HEK293T (cell line): Measurements from ENCODE around the gene COX6B1.
A peak's percentile ranks its signal among the peaks of the same experiment; 100 is the strongest.

Experiments used
- CTCF ChIA-PET: fragments of 350-600 bp; formaldehyde crosslinking; extraction: SDS; loops from one replicate; lab custom pipeline; 2021; ENCODE audit warnings: antibody characterized with exemption, inconsistent platforms; lab: Yijun Ruan, JAX
- POLR2A ChIA-PET: fragments of 350-600 bp; formaldehyde crosslinking; extraction: SDS; loops from one replicate; lab custom pipeline; 2020; ENCODE audit warnings: antibody characterized with exemption, inconsistent platforms; lab: Yijun Ruan, JAX
- DNase-seq: peaks from one replicate; pipeline ENCODE4 v3.0.0; 2012; ENCODE audit warnings: mixed read lengths; ENCODE audit errors: extremely low spot score
- ARNT ChIP-seq: fragments of 450-650 bp; IDR thresholded peaks from 2 replicates; pipeline ENCODE4 v1.6.1; 2017; ENCODE audit warnings: mild to moderate bottlenecking
- BHLHE40 ChIP-seq: fragments of 450-650 bp; IDR thresholded peaks from 2 replicates; pipeline ENCODE4 v1.6.1; 2016; ENCODE audit warnings: mild to moderate bottlenecking, moderate library complexity, borderline replicate concordance
- CTBP1 ChIP-seq: fragments of 450-650 bp; IDR thresholded peaks from 2 replicates; pipeline ENCODE4 v1.6.1; 2016; ENCODE audit warnings: borderline replicate concordance
- ELF4 ChIP-seq: fragments of 450-650 bp; IDR thresholded peaks from 2 replicates; pipeline ENCODE4 v1.6.1; 2017; ENCODE audit warnings: antibody characterized with exemption
- FOXA1 ChIP-seq: fragments of 450-650 bp; IDR thresholded peaks from 2 replicates; pipeline ENCODE4 v1.6.1; 2016; ENCODE audit warnings: mild to moderate bottlenecking
- FOXK2 ChIP-seq: fragments of 450-650 bp; IDR thresholded peaks from 2 replicates; pipeline ENCODE4 v1.6.1; 2016; ENCODE audit warnings: mild to moderate bottlenecking
- FOXM1 ChIP-seq: fragments of 450-650 bp; IDR thresholded peaks from 2 replicates; pipeline ENCODE4 v1.6.1; 2017; ENCODE audit warnings: mild to moderate bottlenecking, borderline replicate concordance
- HDGF ChIP-seq: fragments of 450-650 bp; IDR thresholded peaks from 2 replicates; pipeline ENCODE4 v1.6.1; 2017; ENCODE audit warnings: antibody characterized with exemption, borderline replicate concordance
- L3MBTL2 ChIP-seq: fragments of 450-650 bp; conservative IDR thresholded peaks from 2 replicates; pipeline ENCODE4 v1.6.1; 2016; ENCODE audit warnings: mild to moderate bottlenecking
- LEF1 ChIP-seq: fragments of 450-650 bp; IDR thresholded peaks from 2 replicates; pipeline ENCODE4 v1.6.1; 2017; ENCODE audit warnings: mild to moderate bottlenecking, borderline replicate concordance
- NFRKB ChIP-seq: fragments of 450-650 bp; IDR thresholded peaks from 2 replicates; pipeline ENCODE4 v1.6.1; 2016; ENCODE audit warnings: mild to moderate bottlenecking, moderate library complexity
- SP1 ChIP-seq: fragments of 450-650 bp; IDR thresholded peaks from 2 replicates; pipeline ENCODE4 v1.6.1; 2017
- SUZ12 ChIP-seq: fragments of 450-650 bp; IDR thresholded peaks from 2 replicates; pipeline ENCODE4 v1.6.1; 2016; ENCODE audit warnings: mild to moderate bottlenecking
- TARDBP ChIP-seq: fragments of 450-650 bp; IDR thresholded peaks from 2 replicates; pipeline ENCODE4 v1.6.1; 2016
- ZNF384 ChIP-seq: fragments of 450-650 bp; IDR thresholded peaks from 2 replicates; pipeline ENCODE4 v1.6.1; 2016
- TF ChIP-seq, protein P1 (sequence below): fragments of 450-650 bp; IDR thresholded peaks from 2 replicates; pipeline ENCODE4 v1.6.1; 2016

COX6B1 gene

DNA sequence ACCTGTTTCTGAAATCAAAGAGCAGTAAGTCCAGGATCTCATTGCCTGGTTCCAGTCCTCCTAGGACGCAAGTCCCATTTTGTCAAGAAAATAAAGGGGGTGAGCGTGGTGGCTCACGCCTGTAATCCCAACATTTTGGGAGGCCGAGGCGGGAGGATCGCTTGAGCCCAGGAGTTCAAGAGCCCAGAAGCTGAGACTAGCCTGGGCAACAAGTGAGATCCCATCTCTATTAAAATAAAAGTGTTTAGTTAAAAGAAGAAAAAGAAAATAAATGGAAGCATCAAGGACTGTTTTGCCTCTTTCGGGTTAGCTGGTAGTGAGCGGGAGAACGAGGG is 35.9 kb upstream of the COX6B1 start:
- POLR2A ChIA-PET, result interaction anchor here (0.6 to 2.8 kb wide), 10 partner anchors 11 to 136 kb away, joined by 3 to 16 read pairs (median 6); partner anchors contain the start of genes COX6B1 and LIN37
- CTCF ChIA-PET, result interaction anchor here (0.6 kb wide), 2 partner anchors 12 to 41 kb away, joined by 4 to 6 read pairs; no protein-coding TSS in a partner anchor
- DNase-seq, result no peak
- no peak for TF ChIP-seq TARDBP
- no peak for TF ChIP-seq ZNF384
- TF ChIP-seq ELF4, result no peak
- no peak for TF ChIP-seq HDGF
- TF ChIP-seq ARNT, result no peak
- no peak for TF ChIP-seq FOXM1
- no peak for TF ChIP-seq L3MBTL2

DNA sequence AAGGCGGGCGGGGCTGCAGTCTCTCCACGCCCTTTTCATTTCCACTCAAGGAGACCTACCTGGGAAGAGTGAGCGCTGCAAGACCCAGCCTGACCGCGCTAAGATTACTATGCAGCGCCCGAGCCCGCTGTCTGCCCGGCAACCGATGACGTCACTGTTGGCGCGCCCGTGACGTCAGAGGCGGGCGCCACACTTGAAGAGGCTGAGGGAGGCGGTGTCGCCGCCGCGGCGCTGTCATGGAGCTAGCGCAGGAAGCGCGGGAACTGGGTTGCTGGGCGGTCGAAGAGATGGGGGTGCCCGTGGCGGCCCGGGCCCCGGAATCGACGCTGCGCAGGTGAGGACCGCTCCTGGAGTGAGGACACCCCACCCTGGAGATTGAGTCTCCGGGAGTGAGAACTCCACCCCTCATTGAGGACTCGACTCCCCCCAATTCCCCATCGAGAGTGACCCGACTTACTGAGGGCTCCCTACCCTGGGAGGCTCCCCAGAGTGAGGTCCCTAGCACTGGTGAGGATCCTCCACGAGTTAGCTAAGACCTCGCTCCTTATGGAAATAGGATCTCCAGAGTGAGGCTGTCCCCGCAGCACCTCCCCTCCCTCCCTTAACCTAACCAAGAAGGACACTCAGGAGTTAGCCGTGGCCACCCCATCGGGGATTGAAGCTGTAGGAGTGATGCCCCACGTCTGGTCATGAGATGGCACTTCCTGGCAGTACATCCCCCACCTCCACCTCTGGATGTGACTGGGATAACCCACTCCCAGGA is 35.4 kb upstream of the COX6B1 start, which contains the start of gene HAUS5:
Gene HAUS5, plus strand, starts transcription at position 177 of the 763 bp plus-strand sequence. Its CDS starts 60 bp downstream, at position 237.
- ChIA-PET POLR2A (interaction anchor here (0.6 to 2.8 kb wide), 11 partner anchors 11 to 135 kb away, joined by 3 to 16 read pairs (median 5); partner anchors contain the start of genes COX6B1 and LIN37), CTCF (interaction anchor here (0.6 to 0.7 kb wide), 2 partner anchors 40 to 64 kb away, joined by 4 to 6 read pairs; no protein-coding TSS in a partner anchor)
- TF ChIP-seq NFRKB, result no peak
- no peak for TF ChIP-seq SUZ12
- peak; percentile 93 for TF ChIP-seq L3MBTL2
- DNase-seq, result peak; percentile 99

DNA sequence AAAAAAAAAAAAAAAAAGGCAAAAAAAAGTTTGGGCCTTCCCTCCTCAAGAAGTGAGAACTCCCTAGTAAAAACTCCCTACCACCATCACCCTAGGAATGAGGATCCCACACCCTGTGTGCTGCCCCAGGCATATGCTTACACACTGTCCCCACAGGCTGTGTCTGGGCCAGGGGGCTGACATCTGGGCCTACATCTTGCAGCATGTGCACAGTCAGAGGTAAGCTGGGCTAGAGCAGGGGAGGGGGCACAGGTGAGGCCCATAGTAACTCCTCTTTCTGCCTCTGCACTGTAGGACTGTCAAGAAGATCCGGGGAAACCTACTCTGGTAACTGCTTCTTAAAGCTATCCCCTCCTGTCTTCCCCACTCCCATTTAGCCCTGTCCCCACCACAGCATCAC is 34.5 kb upstream of the COX6B1 start:
- POLR2A ChIA-PET, result interaction anchor here (0.9 to 2.8 kb wide), 8 partner anchors 9 to 131 kb away, joined by 3 to 16 read pairs (median 6); partner anchors contain the start of gene COX6B1
- TF ChIP-seq SP1 (no peak), TARDBP (no peak), ARNT (no peak), FOXA1 (no peak), HDGF (no peak), L3MBTL2 (no peak), FOXK2 (no peak), ZNF384 (no peak), LEF1 (no peak), CTBP1 (no peak), SUZ12 (no peak)
- TF ChIP-seq, protein P1, sequence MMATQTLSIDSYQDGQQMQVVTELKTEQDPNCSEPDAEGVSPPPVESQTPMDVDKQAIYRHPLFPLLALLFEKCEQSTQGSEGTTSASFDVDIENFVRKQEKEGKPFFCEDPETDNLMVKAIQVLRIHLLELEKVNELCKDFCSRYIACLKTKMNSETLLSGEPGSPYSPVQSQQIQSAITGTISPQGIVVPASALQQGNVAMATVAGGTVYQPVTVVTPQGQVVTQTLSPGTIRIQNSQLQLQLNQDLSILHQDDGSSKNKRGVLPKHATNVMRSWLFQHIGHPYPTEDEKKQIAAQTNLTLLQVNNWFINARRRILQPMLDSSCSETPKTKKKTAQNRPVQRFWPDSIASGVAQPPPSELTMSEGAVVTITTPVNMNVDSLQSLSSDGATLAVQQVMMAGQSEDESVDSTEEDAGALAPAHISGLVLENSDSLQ, result no peak
- no peak for DNase-seq
- CTCF ChIA-PET, result interaction anchor here (0.6 to 0.7 kb wide), 2 partner anchors 16 to 65 kb away, joined by 4 to 6 read pairs; no protein-coding TSS in a partner anchor

DNA sequence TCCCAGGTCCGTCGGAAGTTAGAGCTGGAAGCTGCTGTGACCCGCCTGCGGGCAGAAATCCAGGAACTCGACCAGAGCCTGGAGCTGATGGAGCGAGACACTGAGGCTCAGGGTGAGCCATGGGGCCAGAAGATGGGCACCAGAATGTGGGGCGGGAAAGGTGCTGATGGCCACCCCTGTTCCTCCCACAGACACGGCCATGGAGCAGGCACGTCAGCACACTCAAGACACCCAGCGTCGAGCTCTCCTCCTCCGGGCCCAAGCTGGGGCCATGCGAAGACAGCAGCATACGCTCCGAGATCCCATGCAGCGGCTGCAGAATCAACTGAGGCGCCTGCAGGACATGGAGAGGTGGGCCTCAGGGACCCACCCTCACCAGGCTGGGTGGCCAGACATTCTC is 33.1 kb upstream of the COX6B1 start:
- CTCF ChIA-PET, result no interaction called here
- POLR2A ChIA-PET, result no interaction called here
- no peak for TF ChIP-seq FOXK2
- no peak for TF ChIP-seq NFRKB
- TF ChIP-seq L3MBTL2, result no peak
- TF ChIP-seq ARNT, result no peak
- no peak for TF ChIP-seq BHLHE40
- no peak for TF ChIP-seq ZNF384
- TF ChIP-seq FOXA1, result no peak
- TF ChIP-seq SP1, result no peak
- DNase-seq, result no peak

GRCh38 chr19:35618857-35619256 is 29.3 kb upstream of the COX6B1 start:
- ChIA-PET POLR2A (no interaction called here), CTCF (no interaction called here)
- no peak for DNase-seq
- no peak for TF ChIP-seq FOXK2
- TF ChIP-seq CTBP1, result no peak
- no peak for TF ChIP-seq SUZ12
- TF ChIP-seq FOXA1, result no peak
- TF ChIP-seq ELF4, result no peak
- TF ChIP-seq, protein P1, result no peak
- no peak for TF ChIP-seq BHLHE40
- no peak for TF ChIP-seq FOXM1
- TF ChIP-seq SP1, result no peak
- TF ChIP-seq NFRKB, result no peak
- no peak for TF ChIP-seq L3MBTL2
- TF ChIP-seq LEF1, result no peak
- no peak for TF ChIP-seq HDGF
- no peak for TF ChIP-seq ARNT
- no peak for TF ChIP-seq TARDBP
- no peak for TF ChIP-seq ZNF384

DNA sequence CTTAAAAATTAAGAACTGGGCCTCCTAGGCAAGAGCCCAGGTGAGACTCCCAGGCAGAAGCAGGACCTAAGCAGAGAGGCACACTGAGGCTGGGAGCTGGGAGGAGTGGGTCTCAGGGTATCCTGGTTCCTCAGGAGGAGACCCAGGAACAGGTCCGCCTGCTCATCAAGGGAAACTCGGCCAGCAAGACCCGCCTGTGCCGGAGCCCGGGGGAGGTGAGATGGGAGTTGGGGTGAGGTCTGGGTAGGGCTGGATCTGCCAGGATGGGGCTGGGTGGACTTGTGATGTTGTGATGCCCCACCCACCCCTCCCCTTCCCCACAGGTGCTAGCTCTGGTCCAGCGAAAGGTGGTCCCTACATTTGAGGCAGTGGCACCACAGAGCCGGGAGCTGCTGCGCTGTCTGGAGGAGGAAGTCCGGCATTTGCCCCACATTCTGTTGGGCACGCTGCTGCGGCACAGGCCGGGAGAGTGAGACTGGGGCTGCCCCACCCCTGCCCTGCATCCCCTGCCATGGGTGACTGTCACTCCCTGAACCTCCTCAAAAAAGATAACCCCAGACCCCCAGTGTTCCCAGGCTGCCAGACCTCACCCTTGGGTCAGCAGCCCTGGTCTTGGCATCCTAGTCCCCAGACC is 28.7 kb upstream of the COX6B1 start:
- TF ChIP-seq FOXA1 (no peak), L3MBTL2 (no peak), CTBP1 (no peak), BHLHE40 (no peak), ZNF384 (no peak), FOXK2 (no peak), SP1 (no peak), SUZ12 (no peak)
- TF ChIP-seq, protein P1, result no peak
- ChIA-PET CTCF (no interaction called here), POLR2A (no interaction called here)
- no peak for DNase-seq
